K562 (cell line): ENCODE results near the gene BLTP3A. TPM values are rescaled to one million over a fixed set of nuclear protein-coding genes. Genes with fewer than 3 reads are reported as not detected.

Experiments used
- ARID3A ChIP-seq: IDR thresholded peaks from 2 replicates; pipeline ENCODE4 v1.6.1; 2012; ENCODE audit warnings: low read depth, low read length, improper control_type of control experiment, borderline replicate concordance
- FOSL1 ChIP-seq: fragments of 200-800 bp; sonication (Bioruptor generic); conservative IDR thresholded peaks from 2 replicates; pipeline ENCODE4 v1.6.1; 2016; ENCODE audit warnings: missing genetic modification characterization, missing compliant biosample characterization
- GABPB2 ChIP-seq: fragments of 250-450 bp; sonication (Bioruptor Pico); conservative IDR thresholded peaks from 2 replicates; pipeline ENCODE4 v1.5.1; 2021; ENCODE audit warnings: mild to moderate bottlenecking
- KLF10 ChIP-seq: fragments of 250-450 bp; sonication (Bioruptor Pico); IDR thresholded peaks from 2 replicates; pipeline ENCODE4 v1.6.1; 2021; ENCODE audit warnings: matching md5 sums
- MCM3 ChIP-seq: fragments of 450-650 bp; IDR thresholded peaks from 2 replicates; pipeline ENCODE4 v1.6.1; 2016
- MCM7 ChIP-seq, 2 experiments: fragments of 450-650 bp; IDR thresholded peaks; 2 replicates each; pipeline ENCODE4 v1.6.1; 2016 to 2018
- NELFE ChIP-seq: IDR thresholded peaks from 2 replicates; pipeline ENCODE4 v1.6.1; 2011; ENCODE audit warnings: mild to moderate bottlenecking; ENCODE audit not compliant: insufficient read depth, insufficient read length
- NFIX ChIP-seq: fragments of 250-450 bp; sonication (Bioruptor Pico); IDR thresholded peaks from 2 replicates; pipeline ENCODE4 v1.4.0; 2020; ENCODE audit warnings: low read depth, mild to moderate bottlenecking, moderate library complexity
- NUFIP1 ChIP-seq: fragments of 450-650 bp; IDR thresholded peaks from 2 replicates; pipeline ENCODE4 v1.6.1; 2018; ENCODE audit not compliant: partially characterized antibody
- SMARCC2 ChIP-seq: fragments of 450-650 bp; IDR thresholded peaks from 2 replicates; pipeline ENCODE4 v1.6.1; 2017; ENCODE audit warnings: antibody characterized with exemption, moderate library complexity, mild to moderate bottlenecking, low read depth
- SNRNP70 ChIP-seq: fragments of 200-400 bp; formaldehyde crosslinking; optimal IDR thresholded peaks from 2 replicates; pipeline ENCODE3; 2017; ENCODE audit warnings: low read depth, low read length
- SPI1 ChIP-seq: IDR thresholded peaks from 2 replicates; pipeline ENCODE4 v1.6.1; 2011; ENCODE audit warnings: low read depth, low read length, control low read depth, borderline replicate concordance
- XRCC4 ChIP-seq: IDR thresholded peaks from one replicate; pipeline ENCODE4 v1.6.1; 2011; ENCODE audit not compliant: insufficient read depth, insufficient read length; ENCODE audit errors: extremely low read depth
- ZBTB9 ChIP-seq: fragments of 450-650 bp; formaldehyde crosslinking; IDR thresholded peaks from 2 replicates; pipeline ENCODE4 v1.4.0; 2020; ENCODE audit warnings: mild to moderate bottlenecking, moderate library complexity
- ZKSCAN8 ChIP-seq: fragments of 200-800 bp; sonication (Bioruptor generic); IDR thresholded peaks from 2 replicates; pipeline ENCODE4 v1.6.1; 2016; ENCODE audit warnings: missing genetic modification characterization, missing compliant biosample characterization
- ZNF77 ChIP-seq: fragments of 250-450 bp; sonication (Bioruptor Pico); IDR thresholded peaks from 2 replicates; pipeline ENCODE4 v1.5.0; 2020
- ZNF79 ChIP-seq: fragments of 250-450 bp; sonication (Bioruptor Pico); IDR thresholded peaks from 2 replicates; pipeline ENCODE4 v1.4.0; 2020; ENCODE audit warnings: low read depth, mild to moderate bottlenecking, moderate library complexity
- polyA plus RNA-seq, 8 experiments: library from polyadenylated mRNA; depleted of rRNA in 4 of 8; stranded (reverse) in 5 of 8; unstranded in 3 of 8; fragments of >200 nt; fragmentation: Nextera tagmentation in 2 of 8; fragmentation: Illumina TruSeq in 1 of 8; extraction: Ambion mirVana in 2 of 8; extraction: Trizol in 1 of 8; gene quantifications; 2 replicates each; pipeline versions ENCODE4 v1.2.1 to v1.2.3, GENCODE V29; 2011 to 2014; ENCODE audit warnings: inconsistent platforms in 1 of 8, missing spikeins in 1 of 8
- total RNA-seq, 7 experiments: library from RNA; depleted of rRNA in 6 of 7; stranded (reverse); fragments of >200 nt in 6 of 7; fragmentation: Illumina TruSeq in 2 of 7; extraction: Trizol in 2 of 7; gene quantifications; 2 replicates each; pipeline versions ENCODE4 v1.2.1 to v1.2.3, GENCODE V29; 2011 to 2021; ENCODE audit warnings: low replicate concordance in 1 of 7
- TF ChIP-seq, protein P1 (sequence below), 2 experiments: IDR thresholded peaks; 2 replicates each; pipeline ENCODE4 v1.6.1; 2011; ENCODE audit warnings: borderline replicate concordance in 1 of 2, control low read depth in 1 of 2, low read depth in 1 of 2, low read length in 1 of 2, mild to moderate bottlenecking in 1 of 2, mixed read lengths in 1 of 2, moderate library complexity in 1 of 2; ENCODE audit not compliant: insufficient read depth in 1 of 2, insufficient read length in 1 of 2, poor library complexity in 1 of 2, severe bottlenecking in 1 of 2; ENCODE audit errors: extremely low read depth in 1 of 2
- TF ChIP-seq, protein P2 (sequence below): fragments of 200-800 bp; sonication (Bioruptor generic); IDR thresholded peaks from 2 replicates; pipeline ENCODE4 v1.6.1; 2017; ENCODE audit warnings: missing genetic modification characterization, missing compliant biosample characterization
- TF ChIP-seq, protein P3 (sequence below), 2 experiments: IDR thresholded peaks in 1 of 2; conservative IDR thresholded peaks in 1 of 2; 2 replicates each; pipeline ENCODE4 v1.6.1; 2016; ENCODE audit warnings: low read depth in 2 of 2, mild to moderate bottlenecking in 1 of 2, missing compliant biosample characterization in 1 of 2, missing genetic modification characterization in 1 of 2, moderate library complexity in 1 of 2

The BLTP3A gene
- total and polyA plus RNA-seq, 9 of the 15 experiments (the other 6 are each of a cell fraction or from before 2014, with no cell fraction given): 7.5 to 34.6 (median 15.5) TPM

DNA sequence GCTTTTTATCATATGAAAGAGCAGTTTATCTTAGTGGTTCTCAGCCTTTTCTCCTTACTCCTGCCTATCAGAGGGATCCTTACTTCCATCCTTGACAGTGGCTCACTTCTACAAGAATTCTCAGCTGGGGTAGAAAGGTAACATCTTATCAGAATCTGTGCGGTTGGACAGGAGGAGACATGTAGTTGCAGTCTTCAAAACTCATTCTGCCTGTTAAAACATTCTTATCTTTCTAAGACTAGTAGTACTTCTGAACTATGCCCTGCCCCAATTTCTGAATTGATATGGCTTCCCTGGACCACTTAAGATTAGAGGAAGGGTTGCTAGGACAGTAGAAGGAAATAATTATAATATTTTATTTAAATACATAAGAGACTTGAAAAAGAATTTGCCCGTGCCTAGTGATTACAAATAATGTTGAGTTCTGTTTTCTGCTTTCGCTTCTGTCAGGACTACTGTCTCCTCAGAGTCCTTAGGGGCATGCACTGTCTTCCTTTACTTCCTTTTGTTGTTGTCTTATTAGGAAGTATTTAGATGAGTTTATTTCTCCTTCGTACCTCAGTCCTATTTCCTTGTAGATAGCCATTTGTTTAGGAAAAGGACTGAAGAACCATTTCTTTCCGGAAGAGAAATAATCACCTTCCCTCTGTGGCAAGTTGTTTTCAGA, 24.9 kb downstream of the BLTP3A start (continued):
- TF ChIP-seq, protein P1, sequence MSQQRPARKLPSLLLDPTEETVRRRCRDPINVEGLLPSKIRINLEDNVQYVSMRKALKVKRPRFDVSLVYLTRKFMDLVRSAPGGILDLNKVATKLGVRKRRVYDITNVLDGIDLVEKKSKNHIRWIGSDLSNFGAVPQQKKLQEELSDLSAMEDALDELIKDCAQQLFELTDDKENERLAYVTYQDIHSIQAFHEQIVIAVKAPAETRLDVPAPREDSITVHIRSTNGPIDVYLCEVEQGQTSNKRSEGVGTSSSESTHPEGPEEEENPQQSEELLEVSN (IDR thresholded peaks at IDR 0.05; ENCODE audit: borderline replicate concordance in 1 of 2, extremely low read depth in 1 of 2, insufficient read depth in 1 of 2, insufficient read length in 1 of 2, low read depth in 1 of 2, low read length in 1 of 2, poor library complexity in 1 of 2, severe bottlenecking in 1 of 2): no peak
- TF ChIP-seq SMARCC2: no peak
- TF ChIP-seq ZNF77 (CRISPR knock-in tag): no peak
- TF ChIP-seq, protein P2, sequence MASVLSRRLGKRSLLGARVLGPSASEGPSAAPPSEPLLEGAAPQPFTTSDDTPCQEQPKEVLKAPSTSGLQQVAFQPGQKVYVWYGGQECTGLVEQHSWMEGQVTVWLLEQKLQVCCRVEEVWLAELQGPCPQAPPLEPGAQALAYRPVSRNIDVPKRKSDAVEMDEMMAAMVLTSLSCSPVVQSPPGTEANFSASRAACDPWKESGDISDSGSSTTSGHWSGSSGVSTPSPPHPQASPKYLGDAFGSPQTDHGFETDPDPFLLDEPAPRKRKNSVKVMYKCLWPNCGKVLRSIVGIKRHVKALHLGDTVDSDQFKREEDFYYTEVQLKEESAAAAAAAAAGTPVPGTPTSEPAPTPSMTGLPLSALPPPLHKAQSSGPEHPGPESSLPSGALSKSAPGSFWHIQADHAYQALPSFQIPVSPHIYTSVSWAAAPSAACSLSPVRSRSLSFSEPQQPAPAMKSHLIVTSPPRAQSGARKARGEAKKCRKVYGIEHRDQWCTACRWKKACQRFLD (CRISPR knock-in tag): no peak
- TF ChIP-seq KLF10 (CRISPR knock-in tag): no peak
- TF ChIP-seq ARID3A: no peak
- no peak for TF ChIP-seq NFIX
- TF ChIP-seq ZNF79: no peak
- TF ChIP-seq MCM7 (IDR thresholded peaks at IDR 0.05): no peak
- no peak for TF ChIP-seq XRCC4
- no peak for TF ChIP-seq GABPB2 (CRISPR knock-in tag)
- TF ChIP-seq ZKSCAN8 (CRISPR knock-in tag): no peak
- TF ChIP-seq SPI1: no peak
- no peak for TF ChIP-seq MCM3
- TF ChIP-seq NELFE: no peak
- no peak for TF ChIP-seq NUFIP1
- no peak for TF ChIP-seq SNRNP70
- 0 out of 2 replicates have a peak, but pooled peaks have one; percentile 20 for TF ChIP-seq FOSL1 (tag)
- no peak for TF ChIP-seq ZBTB9 (CRISPR knock-in tag)
- TF ChIP-seq, protein P3, sequence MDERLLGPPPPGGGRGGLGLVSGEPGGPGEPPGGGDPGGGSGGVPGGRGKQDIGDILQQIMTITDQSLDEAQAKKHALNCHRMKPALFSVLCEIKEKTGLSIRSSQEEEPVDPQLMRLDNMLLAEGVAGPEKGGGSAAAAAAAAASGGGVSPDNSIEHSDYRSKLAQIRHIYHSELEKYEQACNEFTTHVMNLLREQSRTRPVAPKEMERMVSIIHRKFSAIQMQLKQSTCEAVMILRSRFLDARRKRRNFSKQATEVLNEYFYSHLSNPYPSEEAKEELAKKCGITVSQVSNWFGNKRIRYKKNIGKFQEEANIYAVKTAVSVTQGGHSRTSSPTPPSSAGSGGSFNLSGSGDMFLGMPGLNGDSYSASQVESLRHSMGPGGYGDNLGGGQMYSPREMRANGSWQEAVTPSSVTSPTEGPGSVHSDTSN (CRISPR knock-in tag; IDR thresholded peaks at IDR 0.05; ENCODE audit: low read depth): no peak
- TF ChIP-seq, protein P3 (tag; conservative IDR thresholded peaks at IDR 0.05; ENCODE audit: low read depth): peak; percentile 28; the same call in 1 of the 2 replicates
